Muscle layer of duodenum (tissue), 2 donors: Measurements from ENCODE around the gene DRAM1.
"Not testable (repeated sequence)": the region's sequence is repeated elsewhere in the genome, so short reads cannot be mapped to it uniquely, and the experiment has no call there.

Experiments used
- H3K27ac ChIP-seq: one replicate; pipeline ENCODE4 v1.7.0; 2013; ENCODE audit warnings: mild to moderate bottlenecking, low read length
- H3K27me3 ChIP-seq: one replicate; pipeline ENCODE4 v1.7.0; 2013; ENCODE audit warnings: low read depth, mild to moderate bottlenecking, control low read depth, low read length
- H3K36me3 ChIP-seq, 2 donors: one replicate each; pipeline ENCODE4 v1.7.0; 2013; ENCODE audit warnings: low read length in 2 of 2, control low read depth in 1 of 2, mild to moderate bottlenecking in 1 of 2; ENCODE audit not compliant: insufficient read depth in 2 of 2, control insufficient read depth in 1 of 2
- H3K4me1 ChIP-seq, 2 donors: one replicate each; pipeline ENCODE4 v1.7.0; 2013; ENCODE audit warnings: low read length in 2 of 2, mild to moderate bottlenecking in 2 of 2, control low read depth in 1 of 2, moderate library complexity in 1 of 2; ENCODE audit not compliant: insufficient read depth in 2 of 2, control insufficient read depth in 1 of 2
- H3K4me3 ChIP-seq, 2 donors: one replicate each; pipeline ENCODE4 v1.7.0; 2013; ENCODE audit warnings: low read length in 2 of 2, low read depth in 1 of 2, mild to moderate bottlenecking in 1 of 2
- H3K9me3 ChIP-seq, 2 donors: one replicate each; pipeline ENCODE4 v1.7.0; 2013; ENCODE audit warnings: low read length in 2 of 2, control low read depth in 1 of 2, mild to moderate bottlenecking in 1 of 2; ENCODE audit not compliant: control insufficient read depth in 1 of 2
- donor health status: healthy.

DRAM1 gene

DNA sequence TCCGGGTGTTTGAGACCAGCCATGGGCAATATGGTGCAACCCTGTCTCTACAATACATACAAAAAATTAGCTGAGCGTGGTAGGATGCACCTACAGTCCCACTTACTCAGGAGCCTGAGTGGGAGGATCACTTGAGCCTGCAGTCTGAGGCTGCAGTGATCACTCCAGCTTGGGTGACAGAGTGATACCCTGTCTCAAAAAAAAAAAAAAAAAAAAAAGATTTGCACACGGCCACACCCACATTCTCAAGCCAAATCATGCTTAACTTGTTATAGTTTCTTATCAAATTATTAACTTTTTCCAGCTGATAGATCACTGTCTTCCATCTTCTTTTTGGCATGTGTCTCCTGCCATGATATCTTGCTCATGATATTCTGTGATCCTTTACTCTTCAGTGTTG, 6.8 kb downstream of the DRAM1 start:
- H3K9me3 ChIP-seq: no peaks in the 10 kb centered on the region
- H3K27ac ChIP-seq: no peak overlapping the region
- no peaks in the 10 kb centered on the region for H3K36me3 ChIP-seq
- no peak overlapping the region for H3K4me3 ChIP-seq
- H3K4me1 ChIP-seq: no peaks in the 10 kb centered on the region
- no peaks in the 10 kb centered on the region for H3K27me3 ChIP-seq

DNA sequence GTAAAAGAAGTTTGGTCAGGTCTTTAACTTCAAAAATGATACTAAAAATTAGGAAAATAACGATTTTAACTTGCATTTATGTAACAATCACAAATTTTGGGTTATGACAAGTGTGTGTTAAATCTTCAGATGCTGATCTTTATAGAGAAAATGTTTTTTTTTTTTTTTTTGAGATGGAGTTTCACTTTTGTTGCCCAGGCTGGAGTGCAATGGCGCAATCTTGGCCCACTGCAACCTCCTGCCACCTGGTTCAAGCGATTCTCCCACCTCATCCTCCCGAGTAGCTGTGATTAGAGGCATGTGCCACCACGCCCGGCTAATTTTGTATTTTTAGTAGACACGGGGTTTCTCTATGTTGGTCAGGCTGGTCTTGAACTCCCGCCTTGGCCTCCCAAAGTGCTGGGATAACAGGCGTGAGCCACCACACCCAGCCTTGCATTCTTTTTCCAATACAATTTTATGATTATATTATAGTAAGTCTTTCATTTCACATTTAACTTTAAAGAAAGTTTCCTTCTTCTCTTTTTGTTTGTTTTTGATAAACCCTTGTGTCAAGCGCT, 7.5 kb downstream of the DRAM1 start:
- not testable (repeated sequence) for H3K36me3 ChIP-seq, H3K9me3 ChIP-seq, H3K27ac ChIP-seq, H3K27me3 ChIP-seq, H3K4me3 ChIP-seq, H3K4me1 ChIP-seq

DNA sequence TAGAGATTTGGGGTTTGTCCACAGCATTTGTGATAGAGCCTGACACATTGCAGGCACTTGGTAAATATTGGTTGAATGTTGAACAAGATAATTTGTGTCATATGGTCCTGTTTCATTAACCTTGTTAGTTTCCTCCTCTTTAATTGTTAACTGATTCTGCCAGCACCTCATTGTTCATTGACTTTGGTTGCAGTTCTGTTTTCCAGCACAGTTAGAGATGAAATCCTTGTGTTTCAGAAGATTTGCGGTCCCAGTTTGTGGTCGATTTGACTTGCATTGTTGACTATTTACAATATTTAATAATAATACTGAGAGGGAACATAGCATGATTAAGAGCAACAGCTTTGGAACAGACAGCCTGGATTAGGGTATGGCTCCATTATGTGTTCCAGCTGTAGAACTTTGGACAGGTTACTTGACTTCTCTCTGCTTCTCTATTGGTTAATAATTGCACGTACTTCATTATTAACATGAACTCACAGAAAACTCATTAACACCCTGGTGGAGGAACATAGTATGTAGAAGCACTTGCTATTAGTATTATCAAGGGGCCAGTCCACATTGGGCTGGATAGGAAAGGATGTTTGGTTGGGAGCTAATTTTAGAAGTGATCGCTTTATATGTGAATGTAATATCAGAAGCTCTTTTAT, 8.7 kb downstream of the DRAM1 start:
- Histone ChIP-seq H3K27ac (no peak overlapping the region), H3K27me3 (no peaks in the 10 kb centered on the region), H3K36me3 (no peaks in the 10 kb centered on the region), H3K4me1 (no peaks in the 10 kb centered on the region), H3K9me3 (no peaks in the 10 kb centered on the region), H3K4me3 (no peak overlapping the region)

DNA sequence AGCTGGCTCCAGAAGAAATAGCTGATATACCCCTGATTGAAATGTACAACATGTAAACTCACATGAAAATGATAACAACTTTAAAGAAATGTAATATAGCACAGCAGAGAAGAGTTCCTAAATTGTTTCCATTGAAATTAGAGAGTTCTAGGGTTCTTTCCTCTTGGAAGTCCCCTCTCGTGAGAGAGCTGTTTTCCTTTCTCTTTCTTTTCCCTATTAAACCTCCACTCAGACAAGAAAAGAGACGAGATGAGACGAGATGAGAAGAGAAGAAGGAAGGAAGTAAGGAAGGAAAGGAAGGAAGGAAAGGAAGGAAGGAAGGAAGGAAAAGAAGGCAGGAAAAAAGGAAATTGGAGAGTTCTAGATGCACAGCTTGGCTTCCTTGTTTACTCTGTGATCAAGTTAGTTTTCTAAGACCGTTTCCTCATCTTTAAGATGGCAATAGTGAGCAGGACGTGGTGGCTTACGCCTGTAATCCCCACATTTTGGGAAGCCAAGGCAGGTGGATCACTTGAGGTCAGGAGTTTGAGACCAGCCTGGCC, 11.9 kb downstream of the DRAM1 start:
- Histone ChIP-seq H3K36me3 (no peaks in the 10 kb centered on the region), H3K27me3 (no peaks in the 10 kb centered on the region), H3K4me3 (no peak overlapping the region), H3K9me3 (no peaks in the 10 kb centered on the region), H3K27ac (peak overlapping the region; percentile 29), H3K4me1 (peaks cover 0 to 8% of the 10 kb centered on the region in 2 donors)

DNA sequence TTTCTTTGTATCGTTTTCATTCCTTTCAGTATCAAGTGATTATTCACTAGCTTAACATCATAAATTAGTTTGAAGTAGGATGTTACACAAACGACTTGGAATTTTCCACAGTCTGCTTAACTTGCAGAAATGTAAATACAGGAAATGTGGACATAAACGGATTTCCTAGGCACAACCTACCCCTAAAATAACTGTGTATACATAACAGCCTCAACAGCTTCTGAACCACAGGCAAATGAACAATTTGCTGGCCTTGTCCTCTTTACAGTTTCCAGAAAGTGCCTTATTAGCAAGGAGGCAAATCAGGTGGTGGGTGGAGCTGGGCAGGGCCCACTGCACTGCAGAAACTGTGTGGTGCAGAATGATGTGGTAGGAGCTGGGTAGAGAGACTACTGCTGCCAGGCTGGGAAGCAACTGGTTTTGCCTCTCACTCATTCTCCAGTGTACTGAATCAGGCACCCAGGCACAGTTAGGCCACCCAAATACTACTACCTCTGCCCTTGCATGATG, 14.1 kb downstream of the DRAM1 start:
- Histone ChIP-seq H3K27me3 (no peaks in the 10 kb centered on the region), H3K27ac (peak overlapping the region; percentile 54), H3K36me3 (no peaks in the 10 kb centered on the region), H3K4me1 (peaks cover 0 to 8% of the 10 kb centered on the region in 2 donors), H3K9me3 (no peaks in the 10 kb centered on the region), H3K4me3 (no peak overlapping the region)

DNA sequence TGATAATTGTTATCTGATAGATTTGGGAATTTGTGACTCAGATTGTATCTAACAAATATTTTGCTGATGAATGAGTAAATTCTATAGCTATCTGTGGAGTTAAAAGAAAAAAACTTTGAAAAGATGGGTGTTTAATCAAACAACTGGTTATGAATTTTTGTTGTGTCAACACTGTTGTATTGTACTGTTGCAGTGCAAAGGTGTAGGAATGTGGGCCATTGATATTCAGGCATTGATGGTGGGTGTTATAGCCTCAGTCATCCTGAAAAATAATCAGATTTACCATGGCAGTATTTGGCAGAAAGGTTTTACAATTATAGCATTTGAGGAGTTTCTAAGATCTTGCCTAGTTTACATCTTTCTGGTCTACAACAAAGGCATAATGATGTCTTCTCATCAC, 15.4 kb downstream of the DRAM1 start:
- H3K4me3 ChIP-seq: no peak overlapping the region
- H3K27ac ChIP-seq: peak overlapping the region; percentile 33
- no peaks in the 10 kb centered on the region for H3K9me3 ChIP-seq
- H3K27me3 ChIP-seq: no peaks in the 10 kb centered on the region
- H3K36me3 ChIP-seq: no peaks in the 10 kb centered on the region
- peaks cover 0 to 8% of the 10 kb centered on the region in 2 donors for H3K4me1 ChIP-seq

DNA sequence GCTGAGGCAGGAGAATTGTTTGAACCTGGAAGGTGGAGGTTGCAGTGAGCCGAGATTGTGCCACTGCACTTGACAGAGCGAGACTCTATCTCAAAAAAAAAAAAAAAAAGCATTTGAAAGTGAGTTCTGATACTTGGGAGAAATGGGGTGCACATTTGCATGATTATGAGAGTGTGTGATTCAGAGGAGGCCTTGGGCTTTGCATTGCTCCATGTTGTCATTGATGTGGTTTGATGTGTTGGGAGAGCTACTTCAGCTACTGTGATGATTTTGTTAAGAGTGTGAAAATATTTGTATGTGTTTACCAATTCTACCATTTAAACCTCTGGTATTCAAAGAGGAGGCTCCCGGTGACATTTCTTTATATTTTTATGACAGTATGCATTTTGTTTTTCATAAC, 24.4 kb downstream of the DRAM1 start:
- peaks cover 4 to 8% of the 10 kb centered on the region in 2 donors for H3K36me3 ChIP-seq
- no peaks in the 10 kb centered on the region for H3K4me1 ChIP-seq
- H3K27me3 ChIP-seq: no peaks in the 10 kb centered on the region
- H3K9me3 ChIP-seq: no peaks in the 10 kb centered on the region
- H3K4me3 ChIP-seq: no peak overlapping the region
- H3K27ac ChIP-seq: no peak overlapping the region

DNA sequence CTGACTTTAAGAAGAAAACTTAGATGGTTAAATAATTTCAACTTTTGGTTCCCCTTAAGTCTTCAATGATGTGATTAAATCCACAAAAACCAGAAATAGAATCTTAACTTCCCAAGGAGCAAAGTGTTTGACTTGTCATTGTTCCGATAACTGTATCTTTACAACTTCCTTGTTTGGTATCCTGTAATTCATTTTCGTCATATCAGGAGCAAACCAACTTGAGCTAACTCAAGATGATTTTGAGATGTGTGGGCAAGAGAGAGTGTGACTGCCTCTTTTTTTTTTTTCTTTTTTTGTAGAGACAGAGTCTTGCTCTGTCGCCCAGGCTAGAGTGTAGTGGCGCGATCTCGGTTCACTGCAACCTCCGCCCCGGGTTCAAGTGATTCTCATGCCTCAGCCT, 25.3 kb downstream of the DRAM1 start:
- no peaks in the 10 kb centered on the region for H3K9me3 ChIP-seq
- H3K27me3 ChIP-seq: no peaks in the 10 kb centered on the region
- no peak overlapping the region for H3K4me3 ChIP-seq
- H3K36me3 ChIP-seq: peaks cover 5 to 8% of the 10 kb centered on the region in 2 donors
- no peak overlapping the region for H3K27ac ChIP-seq
- no peaks in the 10 kb centered on the region for H3K4me1 ChIP-seq

DNA sequence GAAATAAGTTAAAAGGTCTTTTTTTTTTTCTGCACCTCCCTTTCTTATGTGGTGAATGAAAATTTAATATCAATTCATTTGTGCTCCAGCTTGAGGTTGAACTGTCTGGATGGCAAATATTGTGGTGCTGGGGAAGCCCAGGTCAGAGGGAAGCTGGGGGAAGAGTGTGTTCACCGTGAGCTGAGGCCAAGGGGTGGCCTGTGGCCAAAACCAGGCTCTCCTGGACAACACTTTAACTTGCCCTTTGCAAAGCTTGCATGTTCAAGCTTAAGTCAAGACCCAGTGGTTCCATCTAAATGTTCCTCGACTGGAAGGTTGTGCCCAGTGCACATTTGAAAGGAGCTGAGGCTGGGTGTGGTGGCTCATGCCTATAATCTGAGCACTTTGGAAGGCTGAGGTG, 28.8 kb downstream of the DRAM1 start:
- no peak overlapping the region for H3K4me3 ChIP-seq
- H3K9me3 ChIP-seq: no peaks in the 10 kb centered on the region
- no peak overlapping the region for H3K27ac ChIP-seq
- peaks cover 0 to 10% of the 10 kb centered on the region in 2 donors for H3K36me3 ChIP-seq
- no peaks in the 10 kb centered on the region for H3K27me3 ChIP-seq
- no peaks in the 10 kb centered on the region for H3K4me1 ChIP-seq

DNA sequence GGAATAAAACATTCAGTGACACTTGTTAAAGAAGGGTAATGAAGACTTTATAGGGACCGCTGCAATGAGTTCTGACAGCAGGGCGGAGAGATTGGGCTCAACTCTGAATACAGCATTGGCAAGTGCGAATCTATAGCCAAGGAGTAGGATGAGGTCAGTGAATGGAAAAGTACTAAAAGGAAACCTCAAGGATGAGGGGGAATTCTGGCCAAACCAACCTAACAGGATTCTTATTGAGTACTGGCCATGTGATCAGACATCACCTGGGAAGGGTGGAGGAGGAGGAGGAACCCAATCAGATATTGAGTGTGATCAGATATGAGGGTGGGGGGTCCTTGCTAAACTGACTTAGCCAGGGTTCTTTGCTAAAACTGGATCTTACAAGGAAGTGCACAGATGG, 31.0 kb downstream of the DRAM1 start:
- H3K27ac ChIP-seq: no peak overlapping the region
- H3K9me3 ChIP-seq: no peaks in the 10 kb centered on the region
- peaks cover 0 to 7% of the 10 kb centered on the region in 2 donors for H3K36me3 ChIP-seq
- H3K4me3 ChIP-seq: no peak overlapping the region
- no peaks in the 10 kb centered on the region for H3K27me3 ChIP-seq
- no peaks in the 10 kb centered on the region for H3K4me1 ChIP-seq

DNA sequence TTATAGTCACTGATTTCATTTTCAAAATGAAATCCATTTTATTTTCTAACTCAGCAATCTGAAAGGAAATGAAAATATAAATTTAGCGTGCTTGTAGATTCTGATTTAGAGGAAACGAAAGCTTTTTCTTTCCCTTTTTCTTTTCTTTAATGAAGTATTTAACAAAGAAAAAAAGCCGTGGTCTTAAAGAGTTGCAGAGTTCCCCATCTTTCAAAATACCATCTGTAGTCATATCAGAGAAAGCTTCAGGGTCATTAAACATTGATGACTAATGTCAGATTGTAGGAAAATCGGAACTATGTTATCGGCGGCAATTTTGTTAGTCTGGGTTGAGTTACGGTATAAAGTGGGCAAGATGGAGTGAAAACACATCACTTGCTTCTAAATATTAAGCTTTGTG, 32.3 kb downstream of the DRAM1 start:
- H3K4me3 ChIP-seq: no peak overlapping the region
- H3K27ac ChIP-seq: peak overlapping the region; percentile 41
- no peaks in the 10 kb centered on the region for H3K27me3 ChIP-seq
- H3K9me3 ChIP-seq: no peaks in the 10 kb centered on the region
- peaks cover 0 to 7% of the 10 kb centered on the region in 2 donors for H3K36me3 ChIP-seq
- H3K4me1 ChIP-seq: no peaks in the 10 kb centered on the region
